Ectodermal cell (in vitro differentiated cells): ENCODE data around the gene TSPOAP1.

ENCODE experiments used
- H3K27ac ChIP-seq: 2 replicates; pipeline ENCODE4 v1.7.0; 2013; ENCODE audit warnings: mild to moderate bottlenecking, low read depth, low read length; ENCODE audit not compliant: insufficient read depth, poor library complexity, severe bottlenecking
- H3K27me3 ChIP-seq: 2 replicates; pipeline ENCODE4 v1.7.0; 2013; ENCODE audit warnings: mild to moderate bottlenecking, low read length; ENCODE audit not compliant: insufficient read depth, control insufficient read depth, poor library complexity, severe bottlenecking
- H3K36me3 ChIP-seq: one replicate; pipeline ENCODE4 v1.7.0; 2013; ENCODE audit warnings: low read length; ENCODE audit not compliant: control insufficient read depth, insufficient read depth
- H3K4me1 ChIP-seq: one replicate; pipeline ENCODE4 v1.7.0; 2013; ENCODE audit warnings: low read length; ENCODE audit not compliant: control insufficient read depth, insufficient read depth
- H3K4me3 ChIP-seq: 2 replicates; pipeline ENCODE4 v1.7.0; 2013; ENCODE audit warnings: low read depth, low read length, control low read depth; ENCODE audit not compliant: insufficient read depth
- H3K9me3 ChIP-seq: 2 replicates; pipeline ENCODE4 v1.7.0; 2013; ENCODE audit warnings: mild to moderate bottlenecking, low read length, moderate library complexity; ENCODE audit not compliant: control insufficient read depth
- WGBS, 2 experiments: methylation state at CpG; one replicate each; pipeline ENCODE4 v1.1.7; 2013; ENCODE audit warnings: missing lambda C conversion rate in 2 of 2; 5-methylcytosine and 5-hydroxymethylcytosine counted together

TSPOAP1 gene

DNA sequence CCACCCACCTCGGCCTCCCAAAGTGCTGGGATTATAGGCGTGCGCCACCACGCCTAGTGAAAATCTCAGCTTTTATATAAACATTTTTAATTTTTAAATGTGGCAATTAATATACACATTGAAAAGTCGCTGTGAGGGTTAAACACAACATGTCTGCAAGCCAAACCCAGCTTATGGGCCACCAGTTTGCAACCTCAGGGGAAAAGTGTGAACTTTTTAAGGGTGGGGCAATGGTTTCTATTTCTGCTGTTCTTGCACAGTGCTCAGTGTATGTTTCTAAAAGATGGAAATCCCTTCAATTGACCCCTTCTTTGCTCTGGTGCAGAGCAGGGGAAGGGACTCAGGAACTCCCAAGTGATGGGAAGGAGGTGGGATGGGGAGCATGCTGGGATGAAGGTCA lies 41.7 kb upstream of the TSPOAP1 start:
- Histone ChIP-seq H3K36me3 (no peaks in the 10 kb centered on the region), H3K4me3 (no peak overlapping the region), H3K9me3 (no peaks in the 10 kb centered on the region), H3K27me3 (no peaks in the 10 kb centered on the region), H3K27ac (no peak overlapping the region), H3K4me1 (no peaks in the 10 kb centered on the region)
- 93 to 94% methylated on average over 2 to 5 of the region's 5 CpGs for WGBS, 2 experiments

DNA sequence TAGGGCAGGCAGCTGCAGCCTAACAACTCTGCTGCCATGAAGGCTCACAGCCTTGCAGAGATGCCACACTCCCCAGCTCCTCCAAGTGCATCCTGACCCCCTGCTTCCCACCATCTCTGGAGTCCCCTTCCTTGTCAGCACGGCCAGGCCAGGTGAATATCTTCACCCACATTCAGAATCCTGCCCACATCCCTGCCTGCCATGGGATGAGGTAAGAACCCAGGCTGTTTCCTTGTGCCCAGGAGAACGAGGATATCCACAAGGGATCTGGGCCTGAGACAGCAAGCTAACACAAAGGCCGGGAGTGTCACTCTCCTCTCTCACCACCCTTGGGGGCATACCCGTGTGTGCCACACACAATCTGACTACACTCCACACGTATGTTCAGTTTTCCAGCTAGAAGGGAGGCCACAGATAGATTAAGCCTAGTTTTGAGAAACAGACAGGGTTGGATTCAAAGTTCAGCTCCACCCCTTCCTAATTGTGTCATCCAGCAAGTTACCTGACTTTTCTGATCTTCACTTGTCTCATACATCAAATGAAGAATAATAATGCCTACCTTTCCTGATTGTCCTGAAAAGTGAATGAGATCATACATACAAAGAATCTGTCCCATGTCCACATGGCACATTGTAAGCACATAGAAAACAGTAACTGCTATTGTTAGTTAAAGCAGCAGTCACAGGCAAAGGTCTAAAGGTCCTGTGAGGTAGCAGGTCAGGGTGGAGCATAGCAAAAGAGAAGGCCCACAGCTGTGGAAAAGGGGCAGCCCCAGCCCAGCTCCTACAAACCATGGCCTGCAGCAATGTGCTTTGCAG lies 40.8 kb upstream of the TSPOAP1 start:
- 87 to 89% methylated on average over 5 of the region's 5 CpGs for WGBS, 2 experiments
- no peaks in the 10 kb centered on the region for H3K9me3 ChIP-seq
- no peak overlapping the region for H3K27ac ChIP-seq
- H3K27me3 ChIP-seq, result no peaks in the 10 kb centered on the region
- no peaks in the 10 kb centered on the region for H3K36me3 ChIP-seq
- H3K4me1 ChIP-seq, result peaks cover 2% of the 10 kb centered on the region
- no peak overlapping the region for H3K4me3 ChIP-seq

DNA sequence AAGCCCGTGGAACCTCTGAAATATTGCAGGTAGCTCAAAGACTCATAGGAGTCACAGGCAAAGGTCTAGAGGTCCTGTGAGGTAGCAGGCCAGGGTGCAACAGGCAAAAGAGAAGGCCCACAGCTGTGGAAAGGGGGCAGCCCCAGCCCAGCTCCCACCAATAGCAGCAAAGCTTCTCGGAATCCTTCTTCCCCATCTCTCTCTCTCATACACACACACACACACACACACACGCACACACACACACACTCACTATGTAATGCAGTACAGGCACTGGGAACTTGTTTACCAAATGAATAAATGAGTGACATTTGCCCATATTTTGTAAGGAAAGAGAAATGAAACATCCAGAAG lies 40.2 kb upstream of the TSPOAP1 start:
- Histone ChIP-seq H3K36me3 (no peaks in the 10 kb centered on the region), H3K27ac (no peak overlapping the region), H3K4me1 (peaks cover 7% of the 10 kb centered on the region), H3K4me3 (no peak overlapping the region), H3K9me3 (no peaks in the 10 kb centered on the region), H3K27me3 (no peaks in the 10 kb centered on the region)
- 81 to 100% methylated on average over 2 to 3 of the region's 3 CpGs for WGBS, 2 experiments

DNA sequence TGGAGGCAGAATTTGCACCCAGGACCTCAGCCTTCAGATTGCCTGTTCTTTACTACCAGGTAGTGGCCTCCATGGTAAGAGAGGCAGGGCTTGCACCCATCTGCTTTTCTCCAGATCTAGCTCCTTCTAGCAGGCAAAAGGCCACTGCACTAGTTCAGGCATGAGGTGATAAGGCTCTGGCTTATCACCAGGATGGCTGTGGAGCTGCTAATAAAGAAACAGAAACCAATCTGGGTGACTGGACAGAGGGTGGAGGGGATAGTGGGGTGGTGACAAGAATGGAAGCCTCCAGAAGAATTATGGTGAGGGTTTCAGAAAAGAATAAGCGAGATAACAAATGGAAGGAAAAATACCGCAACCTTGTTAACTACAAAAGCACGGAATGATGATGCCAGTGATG lies 38.9 kb upstream of the TSPOAP1 start:
- Histone ChIP-seq H3K36me3 (no peaks in the 10 kb centered on the region), H3K9me3 (no peaks in the 10 kb centered on the region), H3K27me3 (no peaks in the 10 kb centered on the region), H3K27ac (no peak overlapping the region), H3K4me1 (peaks cover 12% of the 10 kb centered on the region), H3K4me3 (no peak overlapping the region)
- 97 to 98% methylated on average over 3 of the region's 3 CpGs for WGBS, 2 experiments

DNA sequence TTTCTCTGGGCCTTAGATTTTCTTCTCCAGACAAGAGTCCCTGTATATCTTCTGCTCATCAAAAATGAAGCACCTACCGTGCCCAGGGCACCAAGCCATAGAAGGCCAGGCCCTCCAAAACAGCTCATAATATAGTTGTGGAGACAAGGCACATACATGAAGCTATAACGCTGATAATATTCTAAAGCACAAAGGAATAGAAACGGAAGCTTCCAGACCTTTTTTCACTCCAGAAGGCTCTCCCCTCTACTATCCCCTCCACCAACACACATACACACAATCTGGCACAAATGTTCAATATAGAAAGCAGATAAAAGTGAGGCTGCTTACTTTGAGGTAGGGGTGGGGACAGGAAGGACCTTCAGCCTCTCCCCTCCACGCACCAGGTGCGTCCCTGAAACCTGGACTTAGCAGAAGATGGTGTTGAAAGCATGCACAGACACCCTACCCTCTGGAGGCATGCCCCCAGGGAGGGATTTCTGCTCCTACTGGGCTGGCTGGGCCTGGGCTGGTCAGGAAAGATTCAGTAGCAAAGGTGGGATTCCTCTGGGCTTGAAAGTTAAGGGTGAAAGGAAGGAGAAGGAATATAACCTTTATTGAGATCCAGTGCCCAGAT lies 37.5 kb upstream of the TSPOAP1 start:
- no peak overlapping the region for H3K4me3 ChIP-seq
- no peaks in the 10 kb centered on the region for H3K9me3 ChIP-seq
- H3K27ac ChIP-seq, result no peak overlapping the region
- 72 to 73% methylated on average over 5 of the region's 5 CpGs for WGBS, 2 experiments
- no peaks in the 10 kb centered on the region for H3K36me3 ChIP-seq
- peaks cover 12% of the 10 kb centered on the region for H3K4me1 ChIP-seq
- no peaks in the 10 kb centered on the region for H3K27me3 ChIP-seq

DNA sequence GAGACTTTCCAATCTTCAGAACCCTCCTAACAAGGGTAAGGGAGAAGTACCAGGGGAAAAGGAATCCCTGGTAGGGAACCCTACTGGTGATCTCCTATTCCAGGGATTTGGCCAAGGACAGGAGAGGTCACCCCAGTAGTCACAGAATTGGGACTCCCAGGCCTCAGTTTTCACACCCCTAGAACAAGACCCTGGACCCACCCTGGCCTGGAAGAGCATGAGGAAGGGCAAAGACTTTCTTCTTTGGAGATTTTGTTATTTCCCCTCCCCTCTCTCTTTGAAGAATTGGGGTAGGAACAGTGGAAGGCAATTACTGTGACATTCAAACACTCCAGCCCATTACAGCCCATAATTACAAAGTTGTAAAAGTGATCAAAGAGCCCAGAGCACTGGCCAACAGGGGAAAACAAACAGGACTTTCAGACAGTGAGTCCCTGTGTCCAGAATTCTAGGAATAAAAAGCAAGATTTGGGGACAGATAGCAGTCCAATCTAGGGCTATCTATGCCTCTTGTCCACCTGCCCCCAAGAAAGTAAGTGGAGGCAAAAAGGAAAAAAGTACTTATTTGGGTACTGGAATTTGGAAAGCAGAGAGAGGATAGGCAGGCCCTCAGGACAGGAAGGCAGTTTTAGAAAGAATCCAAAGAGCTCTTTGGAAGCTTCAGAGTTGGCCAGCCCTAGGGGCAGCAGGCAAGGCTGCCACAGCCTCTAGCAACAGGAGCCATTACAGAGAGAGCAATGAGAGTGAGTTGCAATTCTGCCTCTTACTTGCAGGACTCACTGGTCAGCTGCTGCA lies 36.8 kb upstream of the TSPOAP1 start:
- Histone ChIP-seq H3K27me3 (no peaks in the 10 kb centered on the region), H3K4me3 (no peak overlapping the region), H3K9me3 (no peaks in the 10 kb centered on the region), H3K36me3 (no peaks in the 10 kb centered on the region), H3K27ac (no peak overlapping the region), H3K4me1 (peaks cover 12% of the 10 kb centered on the region)

DNA sequence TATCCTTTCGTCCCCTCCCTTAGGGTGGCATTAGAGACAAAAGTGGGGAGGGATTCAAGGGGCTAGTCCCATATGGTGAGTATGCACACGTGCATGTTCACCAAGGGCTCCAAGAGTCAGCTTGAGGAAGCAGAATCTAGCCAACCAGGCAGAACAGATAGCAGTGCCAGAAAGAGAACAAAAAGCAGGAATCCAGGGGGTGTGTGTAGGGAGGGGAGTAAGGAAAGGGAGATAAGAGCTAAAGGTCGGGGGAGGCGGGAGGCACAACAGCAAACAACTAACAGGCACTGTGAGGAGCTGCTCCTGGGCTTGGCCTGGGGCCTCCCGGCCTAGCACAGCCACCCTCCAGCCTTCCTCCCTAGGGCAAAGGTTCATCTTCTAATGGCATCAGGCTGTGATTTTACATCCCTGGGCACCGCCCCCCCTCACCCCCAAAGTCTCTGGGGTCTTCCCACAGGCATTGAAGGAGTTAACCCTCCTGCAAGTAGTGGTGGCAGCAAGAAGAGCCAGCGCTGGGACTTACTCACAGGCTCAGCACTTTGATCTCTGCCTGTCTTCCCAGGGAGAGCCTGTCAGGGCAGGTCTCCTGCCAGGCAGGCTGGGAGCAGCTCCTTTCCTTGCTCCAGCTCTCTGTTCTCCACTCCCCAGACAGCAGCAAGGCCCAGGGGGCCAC lies 35.8 kb upstream of the TSPOAP1 start:
- Histone ChIP-seq H3K27me3 (no peaks in the 10 kb centered on the region), H3K9me3 (no peaks in the 10 kb centered on the region), H3K4me1 (peaks cover 12% of the 10 kb centered on the region), H3K27ac (no peak overlapping the region), H3K4me3 (no peak overlapping the region), H3K36me3 (no peaks in the 10 kb centered on the region)
- 44 to 51% methylated on average over 7 of the region's 7 CpGs for WGBS, 2 experiments

DNA sequence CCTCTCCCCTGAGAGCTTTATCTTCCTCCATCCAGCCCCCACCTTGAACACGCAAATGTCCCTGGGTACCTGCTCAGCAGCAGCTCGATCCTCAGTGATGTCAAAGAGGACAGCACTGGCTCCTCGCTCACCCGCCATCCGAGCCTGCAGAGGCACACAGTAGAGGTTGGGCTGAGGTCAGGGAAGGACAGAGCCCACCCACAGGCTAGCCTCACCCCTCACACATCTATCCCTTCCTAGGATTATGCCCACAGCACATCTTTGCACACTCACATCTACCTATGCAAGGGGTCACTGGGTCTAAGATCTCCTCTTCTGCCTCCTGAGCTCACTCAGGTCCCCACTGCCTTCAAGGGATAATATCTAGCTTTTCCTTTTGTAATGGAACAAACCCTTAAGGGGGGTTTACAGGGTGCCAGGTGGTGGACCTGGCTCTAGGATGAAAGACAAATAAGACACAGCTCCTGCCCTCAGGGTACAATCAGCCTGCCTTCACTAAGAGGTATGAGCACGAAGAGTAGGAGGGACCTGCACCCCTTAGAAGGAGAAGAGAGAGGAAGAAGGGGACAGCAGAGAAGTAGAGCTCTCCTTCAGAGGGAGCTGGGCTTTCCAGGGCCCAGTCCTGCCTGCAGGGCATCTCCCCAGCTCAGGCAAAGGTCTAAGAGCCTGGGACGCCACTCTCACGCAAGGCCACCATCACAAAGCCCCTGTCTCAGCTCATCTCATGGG lies 35.0 kb upstream of the TSPOAP1 start:
- peaks cover 12% of the 10 kb centered on the region for H3K4me1 ChIP-seq
- no peaks in the 10 kb centered on the region for H3K36me3 ChIP-seq
- H3K27me3 ChIP-seq, result no peaks in the 10 kb centered on the region
- H3K9me3 ChIP-seq, result no peaks in the 10 kb centered on the region
- WGBS, 2 experiments, result 86 to 88% methylated on average over 8 of the region's 8 CpGs
- no peak overlapping the region for H3K27ac ChIP-seq
- H3K4me3 ChIP-seq, result no peak overlapping the region

DNA sequence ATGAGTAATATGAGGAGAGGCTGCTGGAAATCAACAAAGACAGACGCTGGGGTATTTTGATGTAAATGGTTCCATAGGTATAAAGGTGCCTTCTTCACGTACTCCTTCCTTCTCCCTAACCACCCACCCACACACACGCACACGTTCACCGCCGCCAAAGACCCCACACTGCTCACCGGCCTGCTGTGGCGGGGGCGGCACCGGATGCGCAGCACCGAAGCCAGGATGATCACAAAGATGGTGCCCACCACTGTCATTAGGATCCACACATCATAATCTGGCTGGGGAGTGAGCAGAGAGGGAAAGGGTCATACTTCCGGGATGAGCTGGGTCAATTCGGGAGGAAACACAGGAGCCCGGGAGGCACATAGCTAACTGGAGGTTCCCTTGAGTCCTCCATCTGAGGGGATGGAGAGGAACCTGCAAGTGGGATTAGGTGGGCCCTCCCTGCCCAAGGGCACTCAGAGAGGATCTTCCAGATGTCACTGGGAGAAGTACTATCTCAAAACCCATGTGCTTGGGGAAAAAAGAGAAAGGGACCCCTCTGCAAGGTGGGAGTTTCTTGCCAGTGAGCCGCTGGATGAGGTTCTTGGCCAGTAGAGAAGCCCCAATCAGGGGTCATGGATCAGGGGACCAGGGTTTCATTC lies 33.9 kb upstream of the TSPOAP1 start:
- no peaks in the 10 kb centered on the region for H3K27me3 ChIP-seq
- no peaks in the 10 kb centered on the region for H3K9me3 ChIP-seq
- peaks cover 12% of the 10 kb centered on the region for H3K4me1 ChIP-seq
- no peaks in the 10 kb centered on the region for H3K36me3 ChIP-seq
- no peak overlapping the region for H3K27ac ChIP-seq
- no peak overlapping the region for H3K4me3 ChIP-seq
- 89 to 93% methylated on average over 16 of the region's 16 CpGs for WGBS, 2 experiments
